Measurements from ENCODE around the gene UCK1.

DNA sequence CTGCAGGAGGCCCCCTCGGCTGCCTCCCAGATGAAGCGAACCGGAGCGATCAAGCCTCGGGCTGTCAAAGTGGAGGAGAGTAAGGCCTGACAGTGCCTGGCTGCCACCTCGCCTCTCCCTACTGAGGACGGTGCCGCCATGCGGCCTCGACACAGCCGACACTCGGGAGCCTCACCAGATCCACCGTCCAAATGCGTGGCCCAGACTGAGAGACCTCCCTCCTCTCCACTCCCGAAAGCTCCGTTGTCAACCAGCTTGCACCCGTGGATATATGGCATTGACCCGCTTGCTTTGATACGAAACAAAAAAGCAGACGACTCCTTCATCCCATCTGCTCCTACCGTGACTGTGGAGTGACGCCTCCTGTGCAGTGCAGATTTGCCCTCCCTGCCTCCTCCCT is 35.3 kb downstream of the UCK1 start:
- TF ChIP-seq EZH2phosphoT487 (IDR thresholded peaks at IDR 0.05; ENCODE audit: borderline replicate concordance, low read length), result no peak
- TF ChIP-seq, protein P1, sequence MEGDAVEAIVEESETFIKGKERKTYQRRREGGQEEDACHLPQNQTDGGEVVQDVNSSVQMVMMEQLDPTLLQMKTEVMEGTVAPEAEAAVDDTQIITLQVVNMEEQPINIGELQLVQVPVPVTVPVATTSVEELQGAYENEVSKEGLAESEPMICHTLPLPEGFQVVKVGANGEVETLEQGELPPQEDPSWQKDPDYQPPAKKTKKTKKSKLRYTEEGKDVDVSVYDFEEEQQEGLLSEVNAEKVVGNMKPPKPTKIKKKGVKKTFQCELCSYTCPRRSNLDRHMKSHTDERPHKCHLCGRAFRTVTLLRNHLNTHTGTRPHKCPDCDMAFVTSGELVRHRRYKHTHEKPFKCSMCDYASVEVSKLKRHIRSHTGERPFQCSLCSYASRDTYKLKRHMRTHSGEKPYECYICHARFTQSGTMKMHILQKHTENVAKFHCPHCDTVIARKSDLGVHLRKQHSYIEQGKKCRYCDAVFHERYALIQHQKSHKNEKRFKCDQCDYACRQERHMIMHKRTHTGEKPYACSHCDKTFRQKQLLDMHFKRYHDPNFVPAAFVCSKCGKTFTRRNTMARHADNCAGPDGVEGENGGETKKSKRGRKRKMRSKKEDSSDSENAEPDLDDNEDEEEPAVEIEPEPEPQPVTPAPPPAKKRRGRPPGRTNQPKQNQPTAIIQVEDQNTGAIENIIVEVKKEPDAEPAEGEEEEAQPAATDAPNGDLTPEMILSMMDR (IDR thresholded peaks at IDR 0.05; ENCODE audit: low read depth, low read length, poor library complexity, severe bottlenecking), result no peak

Measured in DOHH2 (cell line).